SU-DHL-6 (cell line): ENCODE results near the gene STPG2.

Experiments used
- H2AFZ ChIP-seq: fragments of 200-600 bp; sonication (generic); 2 replicates; pipeline ENCODE4 v1.6.1; 2014; ENCODE audit warnings: low read depth, mild to moderate bottlenecking, moderate library complexity, mixed read lengths, antibody characterized with exemption, low read length; ENCODE audit not compliant: severe bottlenecking
- H3F3A ChIP-seq: fragments of 200-600 bp; shearing (Covaris generic); 2 replicates; pipeline ENCODE4 v1.6.0; 2016; ENCODE audit warnings: antibody characterized with exemption, mild to moderate bottlenecking; ENCODE audit not compliant: insufficient read depth
- H3K27ac ChIP-seq: fragments of 200-600 bp; sonication (generic); 2 replicates; pipeline ENCODE4 v1.5.1; 2016; ENCODE audit warnings: low read depth, mild to moderate bottlenecking, low read length, moderate library complexity, mixed read lengths
- H3K27me3 ChIP-seq: fragments of 200-600 bp; sonication (generic), shearing (Covaris generic); 2 replicates; pipeline ENCODE4 v1.6.0; 2014; ENCODE audit warnings: mild to moderate bottlenecking, low read length
- H3K36me3 ChIP-seq: fragments of 200-600 bp; sonication (generic); 2 replicates; pipeline ENCODE4 v1.6.1; 2014; ENCODE audit warnings: mild to moderate bottlenecking, low read length, mixed read lengths
- H3K4me2 ChIP-seq: fragments of 300-600, 200-600 bp; shearing (Covaris generic), sonication (generic); 2 replicates; pipeline ENCODE4 v1.6.0; 2014; ENCODE audit warnings: low read length, low read depth, mild to moderate bottlenecking; ENCODE audit not compliant: poor library complexity, severe bottlenecking
- H3K4me3 ChIP-seq: fragments of 200-600 bp; sonication (generic); 2 replicates; pipeline ENCODE4 v1.5.1; 2014; ENCODE audit warnings: antibody characterized with exemption, low read length, mild to moderate bottlenecking, mixed read lengths; ENCODE audit not compliant: insufficient read depth, poor library complexity, severe bottlenecking
- H3K79me2 ChIP-seq: fragments of 200-600 bp; sonication (generic); 2 replicates; pipeline ENCODE4 v1.6.1; 2014; ENCODE audit warnings: mild to moderate bottlenecking, low read length, moderate library complexity; ENCODE audit not compliant: insufficient read depth
- H3K9ac ChIP-seq: fragments of 200-600 bp; sonication (generic); 2 replicates; pipeline ENCODE4 v1.7.0; 2014; ENCODE audit warnings: mild to moderate bottlenecking, low read length
- H3K9me2 ChIP-seq: fragments of 200-600 bp; sonication (generic); replicated peaks from 2 replicates; pipeline ENCODE4 v1.6.1; 2014; ENCODE audit warnings: low read length; ENCODE audit not compliant: insufficient read depth
- H3K9me3 ChIP-seq: fragments of 200-600 bp; sonication (generic); 2 replicates; pipeline ENCODE4 v1.6.1; 2014; ENCODE audit warnings: low read length, mixed read lengths; ENCODE audit not compliant: insufficient read depth
- H4K20me1 ChIP-seq: fragments of 200-600 bp; sonication (generic); 2 replicates; pipeline ENCODE4 v1.6.1; 2014; ENCODE audit warnings: low read depth, mild to moderate bottlenecking, antibody characterized with exemption, low read length, moderate library complexity, mixed read lengths
- EZH2phosphoT487 ChIP-seq: fragments of 200-600 bp; sonication (generic), shearing (Covaris generic); conservative IDR thresholded peaks from 2 replicates; pipeline ENCODE4 v1.6.1; 2018; ENCODE audit warnings: mild to moderate bottlenecking, antibody characterized with exemption, low read length, moderate library complexity, mixed read lengths
- TF ChIP-seq, protein P1 (sequence below): fragments of 200-600 bp; sonication (generic); IDR thresholded peaks from one replicate; pipeline ENCODE4 v1.5.1; 2017; ENCODE audit warnings: antibody characterized with exemption, mild to moderate bottlenecking, low read length, moderate library complexity; ENCODE audit not compliant: insufficient read depth, poor library complexity, severe bottlenecking

Gene STPG2

DNA sequence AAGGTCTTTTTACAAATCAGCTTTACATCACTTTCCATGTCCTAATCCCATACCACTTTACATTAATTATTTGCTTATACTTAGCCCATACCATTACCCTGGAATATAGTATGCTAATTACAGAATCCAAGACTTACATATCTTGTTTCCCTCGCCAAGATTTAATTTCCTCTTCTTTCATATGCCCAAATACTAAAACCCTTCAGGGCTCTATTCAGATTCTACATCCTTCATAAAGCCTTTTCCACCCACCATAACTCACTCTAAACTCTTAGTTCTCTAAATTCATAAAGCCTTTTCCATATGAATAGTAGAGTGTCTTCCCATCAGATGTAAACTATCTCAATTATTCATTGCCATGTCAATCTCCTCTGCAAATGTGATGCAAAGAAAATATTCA lies 390.7 kb downstream of the STPG2 start:
- H4K20me1 ChIP-seq = no peaks in the 10 kb centered on the region

DNA sequence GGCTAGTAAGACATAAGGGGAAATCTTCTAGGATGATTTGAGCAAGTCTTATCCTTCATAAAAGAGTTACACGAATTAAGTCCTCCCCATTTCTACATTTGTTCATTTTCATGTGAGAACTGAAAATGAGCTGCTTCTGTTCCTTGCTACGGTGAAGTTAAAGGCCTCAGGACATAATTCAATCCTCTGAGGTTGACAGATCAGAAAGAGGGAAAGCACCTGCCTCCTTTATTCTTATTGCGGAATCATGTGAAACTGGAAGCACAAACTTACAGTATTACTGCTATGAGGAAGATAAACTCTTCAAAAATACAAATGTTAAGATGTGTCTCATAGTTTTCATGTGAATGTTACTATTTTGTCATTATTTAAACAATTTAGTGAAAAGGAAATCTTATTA lies 395.3 kb downstream of the STPG2 start:
- H3K9me3 ChIP-seq = no peaks in the 10 kb centered on the region
- H3K4me2 ChIP-seq = no peak overlapping the region
- no peaks in the 10 kb centered on the region for H3K27me3 ChIP-seq
- H3K4me3 ChIP-seq = no peak overlapping the region
- H3K27ac ChIP-seq = no peak overlapping the region
- no peak overlapping the region for H2AFZ ChIP-seq
- H3K9me2 ChIP-seq = no peaks in the 10 kb centered on the region
- H3K79me2 ChIP-seq = no peaks in the 10 kb centered on the region
- no peaks in the 10 kb centered on the region for H3K36me3 ChIP-seq
- H4K20me1 ChIP-seq = no peaks in the 10 kb centered on the region
- no peak overlapping the region for H3K9ac ChIP-seq
- no peaks in the 10 kb centered on the region for H3F3A ChIP-seq
- TF ChIP-seq, protein P1, sequence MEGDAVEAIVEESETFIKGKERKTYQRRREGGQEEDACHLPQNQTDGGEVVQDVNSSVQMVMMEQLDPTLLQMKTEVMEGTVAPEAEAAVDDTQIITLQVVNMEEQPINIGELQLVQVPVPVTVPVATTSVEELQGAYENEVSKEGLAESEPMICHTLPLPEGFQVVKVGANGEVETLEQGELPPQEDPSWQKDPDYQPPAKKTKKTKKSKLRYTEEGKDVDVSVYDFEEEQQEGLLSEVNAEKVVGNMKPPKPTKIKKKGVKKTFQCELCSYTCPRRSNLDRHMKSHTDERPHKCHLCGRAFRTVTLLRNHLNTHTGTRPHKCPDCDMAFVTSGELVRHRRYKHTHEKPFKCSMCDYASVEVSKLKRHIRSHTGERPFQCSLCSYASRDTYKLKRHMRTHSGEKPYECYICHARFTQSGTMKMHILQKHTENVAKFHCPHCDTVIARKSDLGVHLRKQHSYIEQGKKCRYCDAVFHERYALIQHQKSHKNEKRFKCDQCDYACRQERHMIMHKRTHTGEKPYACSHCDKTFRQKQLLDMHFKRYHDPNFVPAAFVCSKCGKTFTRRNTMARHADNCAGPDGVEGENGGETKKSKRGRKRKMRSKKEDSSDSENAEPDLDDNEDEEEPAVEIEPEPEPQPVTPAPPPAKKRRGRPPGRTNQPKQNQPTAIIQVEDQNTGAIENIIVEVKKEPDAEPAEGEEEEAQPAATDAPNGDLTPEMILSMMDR = no peak
- TF ChIP-seq EZH2phosphoT487 = no peak

More for the DNA sequence above, 390.7 kb downstream of the STPG2 start:
- Histone ChIP-seq H3K9me3 (no peaks in the 10 kb centered on the region), H3K27me3 (no peaks in the 10 kb centered on the region), H3K79me2 (no peaks in the 10 kb centered on the region), H2AFZ (no peak overlapping the region), H3K36me3 (no peaks in the 10 kb centered on the region), H3K27ac (no peak overlapping the region), H3K9ac (no peak overlapping the region), H3K4me2 (no peak overlapping the region), H3K9me2 (no peaks in the 10 kb centered on the region), H3K4me3 (no peak overlapping the region), H3F3A (no peaks in the 10 kb centered on the region)
- TF ChIP-seq, protein P1 = no peak
- no peak for TF ChIP-seq EZH2phosphoT487

DNA sequence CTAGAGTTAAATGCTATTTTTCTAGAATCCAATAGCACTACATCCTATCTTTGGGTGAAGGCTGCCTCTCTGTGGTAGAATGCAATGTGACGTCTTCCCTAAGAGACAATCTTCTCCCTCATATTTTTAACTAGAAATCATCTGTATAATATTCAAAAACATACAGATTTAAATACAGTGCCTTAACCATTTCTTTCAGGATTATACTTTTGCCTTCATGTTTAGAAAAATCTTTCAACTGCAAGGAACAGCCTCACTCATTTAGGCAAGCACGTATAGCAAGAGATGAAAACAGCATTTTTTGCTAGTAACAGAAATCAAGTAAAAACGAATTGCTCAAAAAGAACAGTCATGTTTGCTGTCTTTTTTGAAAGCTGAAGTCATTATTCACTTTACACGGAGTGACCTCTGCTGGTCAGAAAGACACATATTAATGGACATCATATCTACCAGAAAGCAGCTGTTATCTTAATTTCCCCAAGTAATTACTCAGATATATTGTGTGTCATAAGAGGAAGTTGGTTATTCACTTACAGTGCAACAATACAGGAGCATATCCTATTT lies 422.3 kb downstream of the STPG2 start:
- H3K4me2 ChIP-seq = no peak overlapping the region
- TF ChIP-seq, protein P1 = no peak
- TF ChIP-seq EZH2phosphoT487 = no peak
- H2AFZ ChIP-seq = no peak overlapping the region
- no peak overlapping the region for H3K9ac ChIP-seq
- H3F3A ChIP-seq = no peaks in the 10 kb centered on the region
- no peaks in the 10 kb centered on the region for H3K79me2 ChIP-seq
- H3K36me3 ChIP-seq = no peaks in the 10 kb centered on the region
- no peaks in the 10 kb centered on the region for H3K9me3 ChIP-seq
- H3K27me3 ChIP-seq = no peaks in the 10 kb centered on the region
- H3K27ac ChIP-seq = no peak overlapping the region
- H4K20me1 ChIP-seq = no peaks in the 10 kb centered on the region
- H3K9me2 ChIP-seq = no peaks in the 10 kb centered on the region
- no peak overlapping the region for H3K4me3 ChIP-seq
